IPS DF 19.7 (cell line): ENCODE data around the gene NOS1AP.

Experiments
- DNase-seq: peaks from one replicate; pipeline ENCODE4 v3.0.0-alpha.2; 2013; ENCODE audit warnings: low read depth, low spot score

NOS1AP gene

DNA sequence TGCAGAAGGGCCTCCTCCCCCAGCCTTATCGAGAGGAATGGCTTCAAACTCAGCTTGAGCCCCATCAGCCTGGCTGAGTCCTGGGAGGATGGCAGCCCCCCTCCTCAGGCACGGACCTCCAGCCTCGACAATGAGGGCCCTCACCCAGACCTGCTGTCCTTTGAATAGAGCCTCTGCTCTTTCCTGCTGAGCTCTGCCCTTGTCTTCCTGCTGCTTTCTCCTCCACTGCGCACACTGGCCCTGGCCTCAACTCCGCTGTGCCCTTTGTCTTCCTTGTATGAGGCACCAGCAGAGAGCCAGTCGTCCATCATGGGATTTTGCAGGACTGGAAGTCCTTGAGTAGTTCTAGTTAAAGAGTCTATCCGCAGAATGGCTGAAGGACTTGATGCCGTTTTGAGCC, 314.0 kb downstream of the NOS1AP start:
- DNase-seq: no peak

DNA sequence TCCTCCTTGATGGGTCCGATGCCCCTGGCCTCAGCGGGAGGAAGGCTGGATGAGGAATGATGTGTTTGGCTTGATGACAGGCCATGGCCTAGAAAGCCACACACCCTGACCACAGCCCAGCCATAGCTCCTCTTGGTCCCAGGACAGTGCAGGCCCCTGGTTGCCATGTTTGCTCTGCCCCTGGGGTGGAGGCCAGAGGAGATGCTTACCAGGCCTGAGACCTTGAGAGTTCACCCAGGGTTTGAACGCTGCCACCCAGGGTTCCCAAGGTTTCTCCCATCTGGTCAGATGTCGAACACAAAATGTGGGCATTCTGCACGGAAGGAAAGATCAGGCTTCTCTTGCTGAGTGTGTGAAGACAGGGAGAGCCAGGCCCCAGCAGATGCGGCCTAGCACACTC, 314.6 kb downstream of the NOS1AP start:
- no peak for DNase-seq

DNA sequence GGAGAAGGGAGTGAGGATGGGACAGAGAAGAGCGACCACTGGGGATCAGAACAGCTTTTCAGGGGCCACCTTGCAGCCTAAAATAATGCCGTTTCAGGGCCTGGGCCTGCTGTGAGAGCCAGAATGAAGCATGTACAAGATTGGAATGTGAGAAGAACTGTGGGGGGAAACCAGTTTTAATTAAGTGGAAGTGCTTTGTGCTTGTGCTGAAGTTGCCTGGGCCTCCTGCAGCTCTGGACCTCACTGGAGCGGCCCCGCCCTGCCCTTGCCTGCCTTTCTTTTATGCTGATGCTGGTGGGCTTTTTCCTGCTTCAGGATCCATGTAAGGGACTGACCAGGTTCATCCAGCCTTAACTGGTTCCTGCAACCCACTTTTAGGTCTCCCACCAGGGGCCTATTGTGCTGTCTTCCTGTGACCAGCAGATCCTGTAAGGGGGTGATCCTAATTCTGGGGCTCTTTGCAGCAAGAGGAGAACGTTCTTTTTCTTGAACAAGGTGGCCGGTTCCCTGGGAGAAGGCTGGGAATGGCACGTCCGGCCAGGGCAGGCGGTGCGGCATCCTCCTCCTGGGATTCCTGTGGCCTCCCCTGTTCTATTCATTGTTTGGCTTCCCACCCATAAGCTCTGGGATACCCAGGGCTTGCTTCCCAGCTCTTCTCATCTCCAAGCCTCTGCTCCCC, 315.2 kb downstream of the NOS1AP start:
- DNase-seq: no peak

DNA sequence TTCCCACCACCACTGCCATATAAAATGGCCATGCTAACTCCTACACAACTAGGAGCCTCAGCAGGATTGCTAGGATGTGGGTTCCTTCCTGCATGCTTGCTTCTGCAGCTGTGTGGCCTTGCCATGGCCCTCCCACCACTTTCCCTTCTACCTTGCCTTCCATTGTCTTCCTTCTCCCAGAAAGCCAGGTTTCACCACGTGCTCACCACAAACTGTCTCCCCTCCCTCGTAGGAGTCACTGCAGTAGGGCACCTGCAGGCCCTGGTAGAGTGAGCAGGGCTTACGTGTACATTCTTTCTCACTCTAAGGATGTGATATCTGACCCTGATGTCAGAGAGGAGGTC, 315.8 kb downstream of the NOS1AP start:
- DNase-seq: no peak

DNA sequence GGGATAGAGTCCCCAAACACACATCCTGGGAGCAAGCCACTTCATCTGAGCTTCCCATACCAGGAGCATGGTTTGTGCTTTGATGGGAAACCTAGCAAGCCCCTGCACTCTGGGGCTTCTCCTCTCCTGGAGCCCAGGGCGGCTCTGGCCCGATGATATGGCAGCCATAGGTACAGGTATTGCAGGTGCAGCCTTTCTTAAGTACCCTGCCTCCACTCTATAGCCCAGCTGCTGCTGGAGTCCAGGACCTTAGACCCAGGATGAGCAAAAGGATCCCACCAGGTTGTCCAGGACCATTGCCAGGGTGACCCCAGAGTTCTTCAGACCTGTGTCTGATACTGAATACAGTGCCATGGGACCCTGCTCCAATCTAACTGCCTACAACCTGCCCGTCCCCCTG, 316.2 kb downstream of the NOS1AP start:
- no peak for DNase-seq

DNA sequence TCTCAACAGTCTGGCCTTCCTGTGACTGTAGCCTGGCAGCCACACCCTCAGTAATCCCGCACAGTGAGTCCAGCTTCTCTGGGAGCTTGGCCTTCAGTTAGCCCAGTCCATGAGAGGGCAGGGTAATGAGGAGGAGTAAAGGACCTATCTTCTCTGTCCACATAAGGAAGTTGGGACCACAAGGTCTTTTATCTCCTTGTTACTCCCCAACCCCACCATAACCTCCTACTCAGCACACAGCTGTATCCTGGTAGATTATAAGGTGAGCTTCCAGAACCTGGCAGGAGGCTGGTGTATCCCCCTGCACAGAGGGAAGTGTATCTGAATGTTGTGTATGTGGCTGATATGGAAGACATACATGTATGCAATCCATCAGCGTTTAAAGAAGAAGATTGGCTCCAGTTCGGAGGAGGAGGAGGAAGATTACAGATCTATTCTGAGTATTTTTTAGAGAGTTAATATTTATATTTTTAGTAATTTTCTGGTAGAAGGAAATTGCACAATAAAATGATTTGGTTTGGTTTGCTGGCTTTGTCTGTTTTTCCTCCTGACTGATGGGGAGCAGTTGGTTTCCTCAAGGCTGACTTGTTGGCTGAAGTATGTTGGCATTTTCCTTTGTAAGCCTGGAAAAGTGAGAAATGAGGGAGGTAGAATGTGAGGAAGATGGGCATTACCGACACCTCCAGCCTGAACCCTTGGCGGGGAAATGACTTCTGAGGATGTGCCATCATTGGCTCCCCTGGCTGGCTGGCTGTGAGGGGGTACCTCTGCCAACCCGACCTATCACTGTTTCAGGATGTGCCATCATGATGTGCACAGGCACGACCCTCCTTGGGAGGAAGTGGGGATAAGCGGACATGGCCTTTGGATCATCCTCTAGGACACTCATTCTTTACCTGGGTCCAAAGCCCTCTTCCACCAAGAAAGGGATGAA, 317.1 kb downstream of the NOS1AP start:
- DNase-seq: no peak

DNA sequence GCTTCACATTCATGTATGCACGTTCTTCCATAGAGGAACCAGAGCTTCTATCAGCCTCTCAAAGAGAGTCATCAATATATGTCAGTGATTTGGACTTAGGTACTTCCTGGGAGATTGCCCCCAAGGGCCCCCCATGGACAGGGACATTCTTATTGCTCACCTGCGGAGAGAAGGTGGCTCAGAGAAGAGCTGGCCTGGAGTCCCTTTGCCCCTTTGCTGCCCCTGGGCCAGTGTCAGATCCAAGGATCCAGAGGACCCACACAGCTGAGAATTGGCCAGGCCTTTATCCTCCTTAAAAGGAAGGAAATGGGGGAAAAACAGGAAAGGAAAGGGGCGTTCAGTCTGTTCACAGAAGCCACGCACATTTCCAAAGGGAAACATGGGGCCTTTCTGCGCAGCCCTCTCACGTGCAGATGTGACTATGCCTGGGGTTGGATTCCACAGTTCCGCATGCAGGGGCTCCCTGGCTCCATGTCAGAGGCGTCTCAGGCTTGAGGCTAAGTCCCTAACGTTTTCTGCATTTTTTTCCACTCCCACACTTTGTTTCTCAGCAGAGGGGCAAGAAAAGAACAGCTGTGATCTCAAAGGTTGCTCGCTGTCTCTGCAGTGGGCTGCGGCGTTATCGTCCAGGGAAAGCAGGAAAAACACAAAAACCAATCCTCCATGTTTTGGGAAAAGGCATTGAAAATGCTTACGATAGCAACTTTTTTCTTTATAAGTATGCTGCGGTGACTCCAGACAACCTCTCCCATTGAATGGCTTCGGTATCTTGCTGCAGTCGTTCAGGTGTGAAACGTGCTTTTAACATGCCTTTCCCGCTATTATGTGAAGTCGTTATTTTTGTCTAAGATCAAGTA, 318.0 kb downstream of the NOS1AP start:
- DNase-seq: no peak

DNA sequence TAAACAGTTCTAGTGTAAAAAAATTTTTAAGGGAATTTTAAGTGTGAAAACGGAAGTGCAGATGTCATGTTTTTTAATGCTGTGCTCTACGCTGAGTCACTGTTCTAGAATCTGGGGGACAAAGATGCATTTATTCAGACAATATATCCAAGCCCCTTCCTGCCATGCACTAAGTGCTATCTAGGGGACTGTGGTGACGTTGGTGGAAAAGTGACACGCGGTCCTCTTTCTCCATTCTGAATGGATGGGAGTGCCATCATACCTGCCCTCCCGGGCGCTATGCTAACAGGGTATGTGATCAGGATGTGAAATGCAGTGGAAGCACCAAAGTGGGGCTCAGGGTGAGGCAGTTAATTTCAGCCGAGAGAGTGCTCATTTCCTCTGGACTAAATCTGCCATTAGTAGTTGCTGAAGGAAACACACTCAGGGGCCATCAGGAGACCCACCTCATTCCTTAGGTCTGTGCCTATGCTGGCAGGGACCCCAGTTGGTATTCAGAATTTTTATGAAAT, 318.6 kb downstream of the NOS1AP start:
- DNase-seq: no peak

DNA sequence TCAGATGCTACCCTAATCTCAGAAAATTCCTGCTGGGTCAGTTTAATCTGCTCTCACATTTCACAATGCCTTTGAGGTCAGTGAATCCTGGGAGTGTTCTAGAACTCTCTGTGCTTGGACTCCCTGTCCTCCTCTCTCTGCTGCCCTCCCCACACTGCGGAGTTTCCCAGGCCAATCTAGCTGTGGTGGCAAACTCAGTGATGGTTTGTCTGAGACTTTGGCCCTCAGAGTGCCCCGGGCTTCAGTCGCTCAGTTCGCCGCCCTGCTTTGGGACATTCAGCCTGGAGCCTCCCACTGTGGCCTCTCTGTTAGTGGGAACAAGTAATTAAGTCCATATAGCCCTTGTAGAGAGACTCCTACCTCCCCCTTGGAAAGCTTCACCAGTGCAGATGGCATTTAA, 319.1 kb downstream of the NOS1AP start:
- DNase-seq: no peak

DNA sequence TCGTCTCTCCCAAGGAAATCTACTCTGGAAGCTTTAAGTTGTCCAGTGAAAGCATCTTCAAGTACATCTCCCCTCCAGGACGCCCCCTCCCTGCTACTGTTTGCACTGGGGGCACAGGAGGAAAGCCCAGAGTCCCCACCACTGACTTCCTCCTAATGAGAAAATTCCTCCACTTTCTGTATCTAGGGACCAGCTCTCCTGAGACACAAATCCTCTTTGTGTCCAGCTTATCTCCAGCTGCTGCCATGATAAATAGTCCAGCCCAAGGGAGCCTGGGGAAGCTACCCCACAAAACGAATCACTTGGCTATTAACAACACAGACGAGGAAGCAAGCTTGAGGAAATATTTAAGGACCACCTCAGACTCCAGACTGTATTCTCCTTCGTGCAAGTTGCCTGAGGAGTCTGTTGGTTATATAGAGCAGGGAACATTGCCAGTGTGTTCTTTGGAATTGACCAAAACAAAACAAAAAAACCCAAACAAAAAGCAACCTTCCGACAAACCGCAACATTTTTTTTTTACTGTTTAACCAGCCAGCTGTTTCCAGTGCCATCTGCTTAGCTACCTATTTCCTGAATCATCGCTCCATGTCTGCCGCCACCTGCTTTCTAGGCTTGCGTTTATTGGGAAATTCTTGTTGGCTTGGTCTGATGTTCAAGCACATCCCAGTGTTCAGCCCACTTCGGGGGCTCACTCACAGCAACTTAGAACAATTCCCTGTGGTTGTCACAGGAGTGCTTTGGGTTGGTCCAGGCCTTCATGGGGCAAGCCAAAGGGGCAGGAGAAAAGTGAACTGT, 319.7 kb downstream of the NOS1AP start:
- DNase-seq: no peak

DNA sequence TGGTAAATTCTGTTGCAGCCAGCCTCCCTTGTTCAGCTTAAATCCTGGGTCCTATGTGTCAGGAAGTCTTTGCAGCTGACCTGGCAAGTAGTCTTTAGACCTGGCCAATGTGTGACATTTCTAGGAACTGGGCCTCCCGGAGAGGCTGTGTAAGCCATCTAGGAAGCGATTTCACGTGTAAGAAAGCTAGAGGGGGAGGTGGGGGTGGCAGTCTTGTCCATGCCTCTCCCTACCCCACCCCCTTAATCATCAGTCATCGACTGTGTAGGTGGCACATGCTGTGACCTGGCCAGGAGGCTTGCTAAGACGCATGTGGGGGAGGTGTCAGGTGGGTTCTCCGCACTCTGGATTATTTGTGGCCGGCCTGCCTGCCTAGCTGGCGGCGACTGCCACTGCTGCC, 320.5 kb downstream of the NOS1AP start:
- no peak for DNase-seq

DNA sequence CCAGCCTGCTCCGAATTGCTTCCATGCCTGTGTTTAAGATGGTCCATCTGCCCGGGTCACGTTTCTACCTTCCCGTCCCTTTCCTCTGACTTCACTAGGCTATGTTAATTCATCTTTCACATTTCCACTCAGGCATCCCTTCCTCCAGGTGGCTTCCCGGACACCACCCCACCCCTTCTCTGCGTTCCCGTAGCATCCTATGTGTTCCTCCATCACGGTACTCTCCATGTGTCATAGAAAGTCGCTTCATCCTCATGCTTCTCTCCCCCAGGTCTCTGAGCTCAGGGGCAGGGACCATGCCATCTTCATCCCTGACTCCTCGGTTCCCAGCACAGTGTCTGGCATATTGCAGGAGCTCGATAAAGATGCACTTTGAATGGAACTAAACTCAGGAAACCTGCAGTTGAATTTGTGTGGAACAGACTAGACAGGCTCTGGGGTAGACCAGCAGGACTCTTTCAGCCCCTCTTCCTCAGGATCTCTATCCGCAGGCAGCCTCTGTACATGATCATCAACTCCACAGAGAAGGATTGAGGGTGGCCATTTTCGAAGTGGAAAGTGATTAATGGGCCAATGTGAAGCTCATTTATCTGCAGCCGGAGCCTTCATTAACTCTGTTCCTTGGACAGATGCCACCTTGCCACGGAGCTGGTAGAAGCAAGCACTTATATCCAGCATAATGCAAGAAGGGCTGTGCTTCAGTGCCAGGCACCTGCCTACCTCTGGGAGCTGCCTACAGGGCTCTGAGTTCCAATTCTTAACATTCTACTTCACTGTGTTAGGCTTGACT, 321.1 kb downstream of the NOS1AP start:
- no peak for DNase-seq

DNA sequence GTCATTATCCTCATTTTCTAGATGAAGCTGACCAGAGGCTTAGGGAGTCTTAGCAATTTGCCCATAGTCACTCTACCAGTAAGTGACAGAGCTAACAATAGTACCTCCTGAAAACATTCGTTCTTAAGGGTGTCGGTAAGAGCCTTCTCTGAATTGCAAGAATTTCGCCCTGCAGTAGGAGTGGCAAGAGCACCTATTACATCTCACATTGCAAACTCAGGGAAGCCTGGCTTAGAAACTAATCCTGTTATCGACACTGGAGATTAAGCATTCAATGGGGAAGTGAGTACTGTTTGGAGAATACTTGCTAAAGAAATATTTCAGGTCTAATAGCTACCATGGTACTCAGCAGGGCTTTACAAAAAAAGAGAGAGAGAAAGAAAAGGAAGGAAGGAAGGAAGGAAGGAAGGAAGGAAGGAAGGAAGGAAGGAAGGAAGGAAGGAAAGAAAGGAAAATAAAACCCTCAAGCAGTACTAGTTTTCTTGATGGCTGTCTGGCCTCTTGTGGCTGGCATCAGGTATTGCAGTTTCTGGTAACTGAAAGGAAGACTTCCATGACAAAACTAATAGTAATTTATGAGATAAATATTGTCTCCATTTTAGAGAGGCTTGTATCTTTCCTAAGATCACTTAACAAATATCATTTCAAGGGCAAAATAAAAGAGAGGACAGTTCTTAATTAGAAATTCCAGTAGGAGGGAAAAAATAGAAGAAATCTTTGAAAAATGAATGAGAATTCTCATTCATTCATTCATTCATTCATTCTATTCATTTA, 322.5 kb downstream of the NOS1AP start:
- DNase-seq: no peak

DNA sequence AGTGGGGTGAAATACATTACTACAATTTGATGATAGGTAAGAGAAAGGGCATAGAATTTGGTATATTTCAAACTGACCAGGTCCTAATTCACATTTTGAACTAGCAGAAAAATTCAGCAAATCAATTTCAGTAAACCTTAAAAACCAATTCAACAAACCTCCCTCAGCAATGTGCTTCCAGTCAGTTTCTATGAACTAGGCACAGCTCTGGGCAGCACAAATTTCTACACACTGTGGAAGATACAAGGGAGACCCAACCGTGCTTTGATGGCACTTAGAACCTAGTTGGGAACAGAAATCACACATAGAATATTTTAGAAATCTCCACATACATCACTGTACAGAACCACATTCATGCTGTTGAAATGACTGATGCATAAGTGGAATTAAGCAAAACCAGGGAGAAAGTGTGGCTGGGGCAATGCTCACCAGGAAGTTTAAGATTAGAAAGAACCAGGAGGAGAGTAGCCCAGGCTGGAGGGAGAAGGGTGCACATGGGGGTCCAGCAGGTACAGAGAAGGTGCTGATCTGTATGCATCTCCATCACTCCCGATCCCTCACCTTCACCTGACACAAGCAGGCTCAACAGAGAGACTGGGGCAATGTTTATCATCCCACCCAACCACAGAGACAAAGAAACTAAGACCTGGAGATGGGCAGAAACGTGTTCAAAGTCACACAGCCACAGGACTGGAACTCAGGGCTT, 326.9 kb downstream of the NOS1AP start:
- DNase-seq: no peak

DNA sequence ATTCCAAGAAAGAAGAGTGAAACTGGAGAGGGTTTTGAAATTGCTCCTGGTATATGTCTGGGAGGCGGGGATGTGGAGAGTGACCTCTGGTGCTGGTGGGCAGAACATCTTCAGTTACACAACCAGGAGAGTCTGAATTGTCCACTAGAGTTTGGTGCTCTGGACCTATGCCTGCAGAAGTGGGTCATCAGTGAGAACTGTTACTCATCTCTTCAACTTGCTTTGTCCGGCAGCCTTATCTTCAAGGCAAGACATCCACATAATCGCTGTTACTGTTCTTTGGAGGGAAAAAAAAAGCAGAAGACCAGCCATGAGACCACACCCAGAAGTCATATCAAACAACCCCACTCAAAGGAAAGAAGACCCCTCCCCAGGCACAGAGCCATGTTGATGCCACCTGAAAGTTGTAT, 327.6 kb downstream of the NOS1AP start:
- DNase-seq: no peak

DNA sequence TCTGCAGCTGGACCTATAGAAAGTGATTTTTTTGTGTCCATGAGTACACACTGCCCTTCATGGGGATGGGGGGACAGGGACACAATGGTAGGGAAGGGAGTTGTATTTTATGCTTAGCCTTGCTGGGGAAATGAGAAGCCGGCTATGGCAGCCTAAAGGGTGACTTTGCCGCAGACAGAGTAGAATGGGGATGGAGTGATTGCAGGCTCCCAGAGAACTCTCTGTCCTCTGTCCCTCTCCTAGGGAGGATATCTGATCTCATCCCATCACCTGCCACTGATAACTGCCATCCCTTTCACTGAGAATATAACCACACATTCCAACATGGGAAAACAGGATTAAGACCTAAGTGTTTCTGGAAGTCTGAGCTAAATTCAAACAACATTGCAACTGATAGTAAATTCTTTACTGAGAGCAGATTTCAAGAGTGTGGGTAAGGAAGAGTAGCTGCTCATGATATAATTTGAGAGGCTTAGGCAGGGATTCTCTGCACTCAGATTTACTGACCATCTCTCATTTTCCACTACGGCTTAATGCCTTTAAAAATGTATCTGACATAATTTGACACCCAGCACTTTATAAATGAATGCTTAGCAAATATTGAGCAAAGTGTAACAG, 328.6 kb downstream of the NOS1AP start:
- DNase-seq: no peak

DNA sequence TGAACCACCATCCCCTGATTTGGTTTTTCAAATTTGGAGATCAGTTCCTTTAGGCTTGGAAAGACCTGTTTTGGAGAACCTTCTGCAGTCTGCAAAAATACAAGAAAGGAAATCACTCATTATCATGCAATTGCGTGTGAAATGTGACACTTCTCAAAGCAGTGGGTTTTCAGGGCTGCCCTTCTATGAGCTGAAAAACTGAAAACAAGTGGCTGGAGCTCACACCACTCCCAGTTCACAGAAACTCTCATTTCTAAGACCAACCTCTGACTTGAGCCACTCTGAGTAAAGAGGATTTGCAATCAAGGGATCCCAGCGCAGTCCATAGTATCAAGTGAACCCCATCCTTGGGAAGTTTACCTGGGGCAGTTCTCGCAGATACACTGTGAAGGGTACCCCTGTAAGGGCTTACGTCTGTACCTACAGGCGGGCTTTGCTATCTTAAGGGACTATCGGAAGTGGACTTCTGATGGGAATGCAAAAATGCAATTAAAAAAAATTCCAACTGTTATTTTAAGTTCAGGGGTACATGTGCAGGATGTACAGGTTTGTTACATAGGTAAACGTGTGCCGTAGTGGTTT, 329.6 kb downstream of the NOS1AP start:
- DNase-seq: no peak

DNA sequence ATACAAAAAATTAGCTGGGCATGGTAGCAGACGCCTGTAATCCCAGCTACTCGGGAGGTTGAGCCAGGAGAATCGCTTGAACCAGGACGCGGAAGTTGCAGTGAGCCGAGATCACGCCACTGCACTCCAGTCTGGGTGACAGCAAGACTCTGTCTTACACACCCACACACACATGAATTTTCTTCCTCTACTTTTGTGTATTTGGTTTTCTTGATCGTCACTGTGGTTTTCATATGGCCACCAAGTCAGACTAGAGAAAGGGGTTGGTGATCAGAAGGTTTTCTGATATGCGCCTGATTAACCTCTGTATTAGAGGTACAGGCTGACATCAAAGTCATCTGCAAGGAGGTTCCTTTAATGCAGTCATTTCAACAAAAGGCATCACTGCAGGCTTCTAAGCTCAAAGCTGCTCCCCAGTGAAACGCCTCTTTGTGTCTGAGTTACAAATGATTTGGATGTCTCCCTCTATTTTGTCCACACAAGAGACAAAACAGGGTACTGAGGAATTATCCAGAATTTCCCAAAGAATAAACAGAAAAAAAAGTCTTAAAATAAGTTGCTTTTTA, 331.4 kb downstream of the NOS1AP start:
- no peak for DNase-seq
